Endothelial cell of umbilical vein (primary cell): Measurements from ENCODE around the gene SERPINB10. TPM values are rescaled to one million over a fixed set of nuclear protein-coding genes. Genes with fewer than 3 reads are reported as not detected.
A peak's percentile ranks its signal among the peaks of the same experiment; 100 is the strongest.

Source experiments
- BruUV-seq: library from RNA; stranded (reverse); fragments of 400-500 nt; replicated peaks from 2 replicates; lab custom pipeline; 2021; lab: Mats Ljungman, UMichigan
- CTCF ChIA-PET: fragments of 300-600, 350-600 bp; sonication (Branson Sonifier 250); formaldehyde crosslinking; loops from one replicate; lab custom pipeline; 2021; ENCODE audit warnings: antibody characterized with exemption, inconsistent platforms; lab: Charles Lee
- POLR2A ChIA-PET: fragments of 300-600, 350-600 bp; sonication (Branson Sonifier 250); formaldehyde crosslinking; loops from one replicate; lab custom pipeline; 2021; ENCODE audit warnings: antibody characterized with exemption, inconsistent platforms; lab: Charles Lee
- DNase-seq: peaks from one replicate; pipeline ENCODE4 v3.0.0-alpha.2; 2011; ENCODE audit warnings: low read depth, low spot score
- FAIRE-seq: peaks from 2 replicates; lab custom pipeline; 2011; peaks lifted over from hg19 to GRCh38; lab: Jason Lieb, UNC
- H2AFZ ChIP-seq: 2 replicates; pipeline ENCODE4 v1.6.0; 2012; ENCODE audit warnings: low read depth, low read length, control low read depth, inconsistent platforms
- H3K27ac ChIP-seq: 2 replicates; pipeline ENCODE4 v1.5.1; 2011; ENCODE audit warnings: low read depth, mild to moderate bottlenecking, control low read depth, low read length, moderate library complexity; ENCODE audit not compliant: insufficient read depth
- H3K27me3 ChIP-seq, 2 experiments: 2 replicates each; pipeline versions ENCODE4 v1.6.0 to v1.6.1; 2011; ENCODE audit warnings: low read length in 2 of 2, mixed read lengths in 1 of 2; ENCODE audit not compliant: control insufficient read depth in 2 of 2, insufficient read depth in 2 of 2
- H3K36me3 ChIP-seq, 2 experiments: 2 replicates in 1 of 2; 3 replicates in 1 of 2; pipeline ENCODE4 v1.5.1; 2011; ENCODE audit warnings: low read length in 2 of 2, mild to moderate bottlenecking in 1 of 2, moderate library complexity in 1 of 2; ENCODE audit not compliant: control insufficient read depth in 2 of 2, insufficient read depth in 2 of 2; ENCODE audit errors: extremely low read depth in 1 of 2
- H3K4me1 ChIP-seq: 3 replicates; pipeline ENCODE4 v1.5.1; 2011; ENCODE audit warnings: mild to moderate bottlenecking, low read length; ENCODE audit not compliant: control insufficient read depth, insufficient read depth; ENCODE audit errors: extremely low read depth
- H3K4me2 ChIP-seq: 2 replicates; pipeline ENCODE4 v1.6.1; 2011; ENCODE audit warnings: low read length, control low read depth, mixed read lengths; ENCODE audit not compliant: insufficient read depth
- H3K4me3 ChIP-seq, 3 experiments: fragments of 200-600 bp in 1 of 3; sonication (generic), shearing (Covaris generic) in 1 of 3; replicated peaks in 1 of 3; 2 replicates each; pipeline ENCODE4 v1.5.1; 2011 to 2016; ENCODE audit warnings: control low read depth in 3 of 3, low read length in 3 of 3, mild to moderate bottlenecking in 2 of 3, inconsistent platforms in 1 of 3, low read depth in 1 of 3, moderate library complexity in 1 of 3; ENCODE audit not compliant: insufficient read depth in 1 of 3
- H3K79me2 ChIP-seq: 2 replicates; pipeline ENCODE4 v1.6.0; 2012; ENCODE audit warnings: low read length, inconsistent platforms; ENCODE audit not compliant: control insufficient read depth, insufficient read depth
- H3K9ac ChIP-seq: replicated peaks from 2 replicates; pipeline ENCODE3; 2011; ENCODE audit warnings: low read length, control low read depth; ENCODE audit not compliant: insufficient read depth; ENCODE audit errors: extremely low read depth
- H3K9me1 ChIP-seq: replicated peaks from 3 replicates; pipeline ENCODE4 v1.6.0; 2011; ENCODE audit warnings: mild to moderate bottlenecking, low read length; ENCODE audit not compliant: control insufficient read depth, insufficient read depth; ENCODE audit errors: extremely low read depth
- H3K9me3 ChIP-seq: replicated peaks from 2 replicates; pipeline ENCODE4 v1.5.1; 2012; ENCODE audit warnings: low read length, inconsistent platforms; ENCODE audit not compliant: control insufficient read depth, insufficient read depth
- H4K20me1 ChIP-seq: replicated peaks from 2 replicates; pipeline ENCODE3; 2011; ENCODE audit warnings: mild to moderate bottlenecking, low read length; ENCODE audit not compliant: control insufficient read depth, insufficient read depth; ENCODE audit errors: extremely low read depth
- EZH2 ChIP-seq: IDR thresholded peaks from 2 replicates; pipeline ENCODE4 v1.6.1; 2012; ENCODE audit warnings: borderline replicate concordance, low read depth, mild to moderate bottlenecking, moderate library complexity, low read length, inconsistent platforms; ENCODE audit not compliant: severe bottlenecking
- FOS ChIP-seq: IDR thresholded peaks from 2 replicates; pipeline ENCODE4 v1.6.1; 2011; ENCODE audit warnings: mild to moderate bottlenecking, low read length, moderate library complexity, borderline replicate concordance; ENCODE audit not compliant: insufficient read depth
- GATA2 ChIP-seq: IDR thresholded peaks from 2 replicates; pipeline ENCODE4 v1.7.0; 2011; ENCODE audit warnings: low read depth, mild to moderate bottlenecking, moderate library complexity, mixed read lengths, low read length; ENCODE audit not compliant: insufficient read length, insufficient read depth
- JUN ChIP-seq: IDR thresholded peaks from 2 replicates; pipeline ENCODE4 v1.6.1; 2011; ENCODE audit warnings: borderline replicate concordance, low read depth; ENCODE audit not compliant: insufficient read length, insufficient read depth
- MAX ChIP-seq: IDR thresholded peaks from 2 replicates; pipeline ENCODE4 v1.6.1; 2011; ENCODE audit not compliant: insufficient read depth, insufficient read length
- MYC ChIP-seq: IDR thresholded peaks from one replicate; pipeline ENCODE4 v1.6.1; 2011; ENCODE audit warnings: mild to moderate bottlenecking, low read depth, low read length
- POLR2A ChIP-seq: IDR thresholded peaks from 2 replicates; pipeline ENCODE4 v1.6.1; 2012; ENCODE audit warnings: low read depth, mild to moderate bottlenecking, control low read depth, low read length
- POLR2AphosphoS5 ChIP-seq: IDR thresholded peaks from 2 replicates; pipeline ENCODE4 v1.6.1; 2012; ENCODE audit warnings: low read depth, mild to moderate bottlenecking, control low read depth, low read length, moderate library complexity; ENCODE audit not compliant: insufficient read depth
- dilution Hi-C: fragments of 300-500 bp; cut with MboI; formaldehyde crosslinking; loops from one replicate; pipeline ENCODE4 v1.15.0; 2019; ENCODE audit warnings: low sequenced_read_pairs; ENCODE audit not compliant: extremely low pct_ligation_motif_present
- intact Hi-C: fragments of 100-400 bp; cut with micrococcal nuclease; formaldehyde crosslinking; loops from one replicate; pipeline ENCODE4 v1.10.0; 2022
- polyA plus RNA-seq, 4 experiments: library from polyadenylated mRNA; depleted of rRNA in 3 of 4; stranded (reverse) in 3 of 4; unstranded in 1 of 4; fragments of >200 nt; gene quantifications; 2 replicates each; pipeline versions ENCODE4 v1.2.1 to v1.2.3, GENCODE V29; 2011 to 2012; ENCODE audit warnings: missing spikeins in 1 of 4
- total RNA-seq: library from RNA; stranded (reverse); gene quantifications from 2 replicates; pipeline ENCODE4 v1.2.3, GENCODE V29; 2021
- TF ChIP-seq, protein P1 (sequence below), 2 donors: IDR thresholded peaks; 1 replicate in 1 of 2; 2 replicates in 1 of 2; pipeline ENCODE4 v1.5.1; 2011; ENCODE audit warnings: low read length in 2 of 2, mild to moderate bottlenecking in 2 of 2, moderate library complexity in 2 of 2, control low read depth in 1 of 2, inconsistent platforms in 1 of 2, low read depth in 1 of 2; ENCODE audit not compliant: insufficient read depth in 1 of 2; ENCODE audit errors: extremely low read depth in 1 of 2

Gene SERPINB10
- total and polyA plus RNA-seq, 2 donors (not counting 3 experiments of a cell fraction or from before 2014, with no cell fraction given), result not detected

GRCh38 chr18:63879709-63880108 is 28.0 kb upstream of the SERPINB10 start:
- DNase-seq (peak; percentile 78), FAIRE-seq (peak; percentile 74)
- Histone ChIP-seq H3K4me1 (peaks cover 42% of the 10 kb centered on the region), H3K4me2 (peak overlapping the region; percentile 57), H3K79me2 (no peaks in the 10 kb centered on the region), H2AFZ (no peak overlapping the region), H3K4me3 (no peak overlapping the region), H3K9me1 (no peaks in the 10 kb centered on the region), H3K9me3 (no peaks in the 10 kb centered on the region), H3K36me3 (no peaks in the 10 kb centered on the region), H3K9ac (no peak overlapping the region), H4K20me1 (no peaks in the 10 kb centered on the region), H3K27me3 (no peaks in the 10 kb centered on the region), H3K27ac (peak overlapping the region; percentile 58)
- TF ChIP-seq EZH2 (no peak), MAX (no peak), JUN (peak; percentile 85), POLR2A (no peak), GATA2 (peak; percentile 95), MYC (no peak), FOS (peak; percentile 91), POLR2AphosphoS5 (peak; percentile 35)
- TF ChIP-seq, protein P1, sequence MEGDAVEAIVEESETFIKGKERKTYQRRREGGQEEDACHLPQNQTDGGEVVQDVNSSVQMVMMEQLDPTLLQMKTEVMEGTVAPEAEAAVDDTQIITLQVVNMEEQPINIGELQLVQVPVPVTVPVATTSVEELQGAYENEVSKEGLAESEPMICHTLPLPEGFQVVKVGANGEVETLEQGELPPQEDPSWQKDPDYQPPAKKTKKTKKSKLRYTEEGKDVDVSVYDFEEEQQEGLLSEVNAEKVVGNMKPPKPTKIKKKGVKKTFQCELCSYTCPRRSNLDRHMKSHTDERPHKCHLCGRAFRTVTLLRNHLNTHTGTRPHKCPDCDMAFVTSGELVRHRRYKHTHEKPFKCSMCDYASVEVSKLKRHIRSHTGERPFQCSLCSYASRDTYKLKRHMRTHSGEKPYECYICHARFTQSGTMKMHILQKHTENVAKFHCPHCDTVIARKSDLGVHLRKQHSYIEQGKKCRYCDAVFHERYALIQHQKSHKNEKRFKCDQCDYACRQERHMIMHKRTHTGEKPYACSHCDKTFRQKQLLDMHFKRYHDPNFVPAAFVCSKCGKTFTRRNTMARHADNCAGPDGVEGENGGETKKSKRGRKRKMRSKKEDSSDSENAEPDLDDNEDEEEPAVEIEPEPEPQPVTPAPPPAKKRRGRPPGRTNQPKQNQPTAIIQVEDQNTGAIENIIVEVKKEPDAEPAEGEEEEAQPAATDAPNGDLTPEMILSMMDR (IDR thresholded peaks at IDR 0.05; ENCODE audit: extremely low read depth in 1 of 2, insufficient read depth in 1 of 2, low read depth in 1 of 2, low read length in 2 of 2), result no peak
- POLR2A ChIA-PET, result no interaction called here
- BruUV-seq, result no TSS peak
- dilution Hi-C loops (no loop called here), intact Hi-C loops (no loop called here)
- CTCF ChIA-PET, result no interaction called here
